Neural cell (in vitro differentiated cells): Measurements from ENCODE around the gene HOXB1. TPM values are rescaled to one million over a fixed set of nuclear protein-coding genes. Genes with fewer than 3 reads are reported as not detected.

Experiments used
- H2AFZ ChIP-seq: fragments of 200-600, 300-800 bp; sonication (generic), shearing (Covaris generic); 2 replicates; pipeline ENCODE4 v1.6.0; 2014; ENCODE audit warnings: low read depth, mild to moderate bottlenecking, antibody characterized with exemption, low read length, moderate library complexity
- H3F3A ChIP-seq: fragments of 200-600 bp; shearing (Covaris generic); 2 replicates; pipeline ENCODE4 v1.6.1; 2016; ENCODE audit warnings: mild to moderate bottlenecking, moderate library complexity, mixed read lengths, antibody characterized with exemption, low read length; ENCODE audit not compliant: insufficient read depth, poor library complexity, severe bottlenecking
- H3K27ac ChIP-seq: fragments of 200-600, 300-800 bp; sonication (generic), shearing (Covaris generic); 2 replicates; pipeline ENCODE4 v1.5.1; 2014; ENCODE audit warnings: mild to moderate bottlenecking, low read length, moderate library complexity
- H3K27me3 ChIP-seq: fragments of 300-800, 200-600 bp; sonication (generic), shearing (Covaris generic); 2 replicates; pipeline ENCODE4 v1.6.0; 2014; ENCODE audit warnings: mild to moderate bottlenecking, low read depth, low read length, moderate library complexity; ENCODE audit not compliant: insufficient read depth
- H3K36me3 ChIP-seq: fragments of 300-800, 200-600 bp; sonication (generic), shearing (Covaris generic); 2 replicates; pipeline ENCODE4 v1.5.1; 2014; ENCODE audit warnings: mild to moderate bottlenecking, antibody characterized with exemption, low read length, moderate library complexity; ENCODE audit not compliant: insufficient read depth
- H3K4me2 ChIP-seq: fragments of 300-800, 200-600 bp; sonication (generic), shearing (Covaris generic); 2 replicates; pipeline ENCODE4 v1.6.0; 2014; ENCODE audit warnings: mild to moderate bottlenecking, low read length
- H3K4me3 ChIP-seq: fragments of 300-800, 200-600 bp; sonication (generic), shearing (Covaris generic); 2 replicates; pipeline ENCODE4 v1.5.1; 2014; ENCODE audit warnings: mild to moderate bottlenecking, low read length, moderate library complexity
- H3K79me2 ChIP-seq: fragments of 200-600 bp; shearing (Covaris generic); replicated peaks from 2 replicates; pipeline ENCODE4 v1.6.0; 2014; ENCODE audit warnings: mild to moderate bottlenecking, low read length, moderate library complexity; ENCODE audit not compliant: insufficient read depth
- H3K9ac ChIP-seq: fragments of 300-800, 200-600 bp; sonication (generic), shearing (Covaris generic); 2 replicates; pipeline ENCODE4 v1.6.1; 2016; ENCODE audit warnings: mild to moderate bottlenecking, low read length, mixed read lengths
- H3K9me2 ChIP-seq: fragments of 200-600 bp; shearing (Covaris generic); 2 replicates; pipeline ENCODE4 v1.6.1; 2016; ENCODE audit warnings: mild to moderate bottlenecking, low read length, mixed read lengths; ENCODE audit not compliant: insufficient read depth
- H3K9me3 ChIP-seq: fragments of 200-600, 300-800 bp; sonication (generic), shearing (Covaris generic); 2 replicates; pipeline ENCODE4 v1.6.1; 2016; ENCODE audit warnings: mild to moderate bottlenecking, mixed run types, low read length, moderate library complexity, mixed read lengths
- H4K20me1 ChIP-seq: fragments of 200-600 bp; shearing (Covaris generic); 2 replicates; pipeline ENCODE4 v1.6.1; 2016; ENCODE audit warnings: mild to moderate bottlenecking, mixed run types; ENCODE audit not compliant: insufficient read depth
- CTCF ChIP-seq: fragments of 450-650 bp; IDR thresholded peaks from 2 replicates; pipeline ENCODE4 v1.5.1; 2014; ENCODE audit warnings: antibody characterized with exemption, mild to moderate bottlenecking, moderate library complexity; ENCODE audit not compliant: poor library complexity, severe bottlenecking
- EP300 ChIP-seq: fragments of 450-650 bp; conservative IDR thresholded peaks from 2 replicates; pipeline ENCODE4 v1.6.1; 2014; ENCODE audit warnings: antibody characterized with exemption, mild to moderate bottlenecking, moderate library complexity; ENCODE audit not compliant: poor library complexity, severe bottlenecking
- EZH2 ChIP-seq: fragments of 200-600, 300-800 bp; shearing (Covaris generic), sonication (generic); IDR thresholded peaks from 2 replicates; pipeline ENCODE4 v1.6.1; 2014; ENCODE audit warnings: antibody characterized with exemption, low read length, borderline replicate concordance, mild to moderate bottlenecking; ENCODE audit not compliant: insufficient read depth, poor library complexity, severe bottlenecking
- MXI1 ChIP-seq: fragments of 450-650 bp; conservative IDR thresholded peaks from 2 replicates; pipeline ENCODE4 v1.6.1; 2014; ENCODE audit warnings: antibody characterized with exemption, mild to moderate bottlenecking; ENCODE audit not compliant: poor library complexity, severe bottlenecking
- POLR2AphosphoS5 ChIP-seq: IDR thresholded peaks from 2 replicates; pipeline ENCODE4 v1.6.1; 2012
- RAD21 ChIP-seq: fragments of 450-650 bp; conservative IDR thresholded peaks from 2 replicates; pipeline ENCODE4 v1.6.1; 2014; ENCODE audit warnings: antibody characterized with exemption, mild to moderate bottlenecking, moderate library complexity
- REST ChIP-seq: IDR thresholded peaks from 2 replicates; pipeline ENCODE4 v1.6.1; 2012; ENCODE audit warnings: borderline replicate concordance
- SMC3 ChIP-seq: fragments of 450-650 bp; conservative IDR thresholded peaks from 2 replicates; pipeline ENCODE4 v1.6.1; 2014; ENCODE audit warnings: antibody characterized with exemption, mild to moderate bottlenecking, moderate library complexity; ENCODE audit not compliant: poor library complexity
- TAF1 ChIP-seq: IDR thresholded peaks from 2 replicates; pipeline ENCODE4 v1.6.1; 2012; ENCODE audit warnings: low read depth
- polyA plus RNA-seq: library from polyadenylated mRNA; depleted of rRNA; stranded (reverse); fragments of >200 nt; gene quantifications from 2 replicates; pipeline ENCODE4 v1.2.3, GENCODE V29; 2014

The HOXB1 gene
- polyA plus RNA-seq, 1 donor from 2014 or later = not detected

- no peaks in the 10 kb centered on the region for H4K20me1 ChIP-seq
- H3K9me3 ChIP-seq = no peaks in the 10 kb centered on the region
- no peaks in the 10 kb centered on the region for H3K79me2 ChIP-seq
- no peak overlapping the region for H2AFZ ChIP-seq
- H3K27me3 ChIP-seq = peaks cover 95% of the 10 kb centered on the region
- no peak overlapping the region for H3K4me2 ChIP-seq
- no peak overlapping the region for H3K9ac ChIP-seq
- H3K27ac ChIP-seq = no peak overlapping the region
- TF ChIP-seq MXI1 (no peak), RAD21 (no peak), POLR2AphosphoS5 (no peak), CTCF (no peak), EP300 (no peak), EZH2 (no peak), SMC3 (no peak), TAF1 (no peak), REST (no peak)
- H3K4me3 ChIP-seq = no peak overlapping the region
- no peaks in the 10 kb centered on the region for H3F3A ChIP-seq
- no peaks in the 10 kb centered on the region for H3K36me3 ChIP-seq
- no peaks in the 10 kb centered on the region for H3K9me2 ChIP-seq
Observed at GRCh38 chr17:48522031-48522653, 8.7 kb downstream of the HOXB1 start.

DNA sequence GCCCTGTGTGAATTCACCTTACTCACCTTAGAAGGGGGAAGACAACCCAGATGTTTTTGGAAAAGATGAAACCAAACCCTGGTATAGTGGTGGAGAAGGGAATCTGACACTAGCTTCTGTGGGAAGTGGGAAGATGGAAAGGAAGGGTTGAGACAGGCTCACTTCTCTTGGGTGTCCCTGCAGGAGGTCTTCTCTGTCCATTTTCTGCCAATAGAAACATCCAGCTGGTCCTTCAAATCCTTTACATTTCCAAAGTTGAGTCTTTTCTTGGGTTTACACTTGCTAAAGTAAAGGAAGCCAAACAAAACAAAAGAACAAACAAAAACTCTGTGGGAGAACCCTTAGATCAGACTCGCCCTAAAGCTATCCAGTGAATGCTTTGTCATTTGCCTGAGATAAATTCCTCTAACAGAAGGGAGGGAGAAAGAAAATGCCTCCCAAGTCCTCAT, 10.2 kb downstream of the HOXB1 start:
- Histone ChIP-seq H3K4me3 (no peak overlapping the region), H3K9ac (no peak overlapping the region), H4K20me1 (no peaks in the 10 kb centered on the region), H3K9me3 (no peaks in the 10 kb centered on the region), H3K27me3 (peaks cover 93% of the 10 kb centered on the region), H3K4me2 (no peak overlapping the region), H3K36me3 (no peaks in the 10 kb centered on the region), H3F3A (no peaks in the 10 kb centered on the region), H3K9me2 (no peaks in the 10 kb centered on the region), H3K27ac (no peak overlapping the region), H3K79me2 (no peaks in the 10 kb centered on the region), H2AFZ (no peak overlapping the region)
- TF ChIP-seq EP300 (no peak), MXI1 (no peak), REST (no peak), EZH2 (no peak), POLR2AphosphoS5 (no peak), RAD21 (no peak), SMC3 (no peak), CTCF (no peak)
